Measurements from ENCODE around the gene APLP1.

DNA sequence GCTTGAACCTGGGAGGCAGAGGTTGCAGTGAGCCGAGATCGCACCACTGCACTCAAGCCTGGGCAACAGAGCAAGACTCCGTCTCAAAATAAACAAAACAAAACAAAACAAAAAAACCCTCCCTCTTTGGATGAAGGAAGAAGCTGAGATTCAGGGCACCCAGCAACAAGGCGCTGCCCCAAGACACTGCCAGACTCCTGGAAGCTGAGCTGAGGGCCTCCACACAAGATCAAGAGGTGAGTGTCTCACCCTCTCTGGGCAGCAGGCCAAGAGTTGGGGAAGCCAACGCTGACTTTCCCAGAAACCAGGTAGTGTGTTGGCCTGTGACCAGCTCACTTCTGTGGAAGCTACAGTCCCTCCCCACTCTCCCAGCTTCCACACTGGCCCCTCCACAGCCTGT lies 43.4 kb downstream of the APLP1 start:
- TF ChIP-seq, protein P1, sequence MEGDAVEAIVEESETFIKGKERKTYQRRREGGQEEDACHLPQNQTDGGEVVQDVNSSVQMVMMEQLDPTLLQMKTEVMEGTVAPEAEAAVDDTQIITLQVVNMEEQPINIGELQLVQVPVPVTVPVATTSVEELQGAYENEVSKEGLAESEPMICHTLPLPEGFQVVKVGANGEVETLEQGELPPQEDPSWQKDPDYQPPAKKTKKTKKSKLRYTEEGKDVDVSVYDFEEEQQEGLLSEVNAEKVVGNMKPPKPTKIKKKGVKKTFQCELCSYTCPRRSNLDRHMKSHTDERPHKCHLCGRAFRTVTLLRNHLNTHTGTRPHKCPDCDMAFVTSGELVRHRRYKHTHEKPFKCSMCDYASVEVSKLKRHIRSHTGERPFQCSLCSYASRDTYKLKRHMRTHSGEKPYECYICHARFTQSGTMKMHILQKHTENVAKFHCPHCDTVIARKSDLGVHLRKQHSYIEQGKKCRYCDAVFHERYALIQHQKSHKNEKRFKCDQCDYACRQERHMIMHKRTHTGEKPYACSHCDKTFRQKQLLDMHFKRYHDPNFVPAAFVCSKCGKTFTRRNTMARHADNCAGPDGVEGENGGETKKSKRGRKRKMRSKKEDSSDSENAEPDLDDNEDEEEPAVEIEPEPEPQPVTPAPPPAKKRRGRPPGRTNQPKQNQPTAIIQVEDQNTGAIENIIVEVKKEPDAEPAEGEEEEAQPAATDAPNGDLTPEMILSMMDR (IDR thresholded peaks at IDR 0.05), result no peak
- no peak for TF ChIP-seq ZFX (IDR thresholded peaks at IDR 0.05; ENCODE audit: borderline replicate concordance)
